ENCODE results near the gene SEPHS2. TPM values are rescaled to one million over a fixed set of nuclear protein-coding genes. Genes with fewer than 3 reads are reported as not detected.

Gene SEPHS2
- polyA plus RNA-seq, 3 donors, result 25.0 to 45.0 (median 38.6) TPM

Other genes with a start within 250 kb of the SEPHS2 start
- gene SULT1A3, start 246.6 kb downstream of the SEPHS2 start, polyA plus RNA-seq, result 10 to 100 TPM in 1 of 3 donors, 1 to 10 TPM in 2; 4.9 to 20.1 (median 5.0) TPM
- 1 to 10 TPM; 2.7 to 5.5 (median 3.0) TPM for gene NPIPB13, start 197.4 kb downstream of the SEPHS2 start, polyA plus RNA-seq
- 10 to 100 TPM; 27.0 to 41.5 (median 37.5) TPM for gene CD2BP2, start 90.6 kb downstream of the SEPHS2 start, polyA plus RNA-seq
- 10 to 100 TPM; 12.4 to 28.2 (median 27.6) TPM for gene TBC1D10B, start 75.4 kb downstream of the SEPHS2 start, polyA plus RNA-seq
- gene MYL11, start 71.1 kb downstream of the SEPHS2 start, polyA plus RNA-seq, result 1 to 10 TPM in 1 of 3 donors, under 1 TPM in 1, not detected in 1; 0.98 to 1.3 TPM
- 1 to 10 TPM; 1.8 to 3.9 (median 3.6) TPM for gene SEPTIN1, start 63.3 kb downstream of the SEPHS2 start, polyA plus RNA-seq
- 1 to 10 TPM; 2.4 to 3.9 (median 3.2) TPM for gene ZNF48, start 50.5 kb downstream of the SEPHS2 start, polyA plus RNA-seq
- gene ZNF771, start 38.3 kb downstream of the SEPHS2 start, polyA plus RNA-seq, result 1 to 10 TPM; 4.2 to 6.4 (median 4.9) TPM
- 10 to 100 TPM; 27.5 to 29.8 (median 29.2) TPM for gene DCTPP1, start 15.8 kb downstream of the SEPHS2 start, polyA plus RNA-seq
- 1 to 10 TPM; 1.2 to 5.3 (median 4.3) TPM for gene ITGAL, start 26.9 kb upstream of the SEPHS2 start, polyA plus RNA-seq
- 10 to 100 TPM; 17.8 to 33.9 (median 22.3) TPM for gene ZNF768, start 80.7 kb upstream of the SEPHS2 start, polyA plus RNA-seq
- 1 to 10 TPM; 3.8 to 6.1 (median 5.3) TPM for gene ZNF747, start 89.0 kb upstream of the SEPHS2 start, polyA plus RNA-seq
- 1 to 10 TPM; 3.0 to 4.8 (median 3.8) TPM for gene ZNF764, start 112.5 kb upstream of the SEPHS2 start, polyA plus RNA-seq
- 10 to 100 TPM in 1 of 3 donors, 1 to 10 TPM in 2; 8.7 to 21.9 (median 9.7) TPM for gene ZNF688, start 125.8 kb upstream of the SEPHS2 start, polyA plus RNA-seq
- 1 to 10 TPM; 3.8 to 5.7 (median 4.4) TPM for gene ZNF785, start 139.8 kb upstream of the SEPHS2 start, polyA plus RNA-seq
- gene ZNF689, start 164.5 kb upstream of the SEPHS2 start, polyA plus RNA-seq, result 1 to 10 TPM; 3.7 to 4.2 (median 4.2) TPM
- 10 to 100 TPM; 27.8 to 54.7 (median 30.6) TPM for gene PRR14, start 205.1 kb upstream of the SEPHS2 start, polyA plus RNA-seq
- 10 to 100 TPM; 17.0 to 32.2 (median 32.1) TPM for gene FBRS, start 212.6 kb upstream of the SEPHS2 start, polyA plus RNA-seq